ENCODE results near the gene MYDGF.

GRCh38 chr19:4673216-4673615 lies 3.1 kb upstream of the MYDGF start:
- no peak for TF ChIP-seq CTCF (IDR thresholded peaks at IDR 0.05)
- no peak for TF ChIP-seq EZH2 (IDR thresholded peaks at IDR 0.05)
- TF ChIP-seq EZH2phosphoT487 (IDR thresholded peaks at IDR 0.05), result no peak
